GM19395 (cell line): ENCODE measurements around the gene EGFR.

Source experiments
- ATAC-seq: cut with Tn5 transposase; IDR thresholded peaks from one replicate; pipeline ENCODE4 v1.9.1; 2021; ENCODE audit warnings: mild to moderate bottlenecking, moderate library complexity; ENCODE audit not compliant: unreplicated experiment

Gene EGFR

GRCh38 chr7:55185321-55185802 lies 166.5 kb downstream of the EGFR start:
- no peak for ATAC-seq

GRCh38 chr7:55185941-55186609 lies 167.3 kb downstream of the EGFR start:
- ATAC-seq: no peak

GRCh38 chr7:55187701-55188491 lies 169.1 kb downstream of the EGFR start:
- no peak for ATAC-seq

GRCh38 chr7:55188590-55189138 lies 169.8 kb downstream of the EGFR start:
- ATAC-seq: no peak

GRCh38 chr7:55189146-55189766 lies 170.4 kb downstream of the EGFR start:
- no peak for ATAC-seq

- no peak for ATAC-seq
These were observed 171.1 kb downstream of the EGFR start for GRCh38 chr7:55189878-55190436.

- ATAC-seq: no peak
These were observed 171.8 kb downstream of the EGFR start for GRCh38 chr7:55190511-55191160.

GRCh38 chr7:55191161-55191925 lies 172.5 kb downstream of the EGFR start:
- no peak for ATAC-seq

- ATAC-seq: no peak
These were observed 173.3 kb downstream of the EGFR start for GRCh38 chr7:55191926-55192692.

- ATAC-seq: no peak
These were observed 173.9 kb downstream of the EGFR start for GRCh38 chr7:55192723-55193122.

GRCh38 chr7:55193245-55193644 lies 174.4 kb downstream of the EGFR start:
- no peak for ATAC-seq

- no peak for ATAC-seq
These were observed 175.7 kb downstream of the EGFR start for GRCh38 chr7:55194522-55194921.

- ATAC-seq: no peak
These were observed 180.0 kb downstream of the EGFR start for GRCh38 chr7:55198634-55199392.

GRCh38 chr7:55199418-55199817 lies 180.6 kb downstream of the EGFR start:
- ATAC-seq: no peak

GRCh38 chr7:55200441-55200840 lies 181.6 kb downstream of the EGFR start:
- ATAC-seq: no peak

- no peak for ATAC-seq
These were observed 183.5 kb downstream of the EGFR start for GRCh38 chr7:55202150-55202913.

- ATAC-seq: no peak
These were observed 184.5 kb downstream of the EGFR start for GRCh38 chr7:55203300-55203699.
